B cell (primary cell): ENCODE data around the gene MPP2.

Source experiments
- EZH2 ChIP-seq: IDR thresholded peaks from 2 replicates; pipeline ENCODE4 v1.6.1; 2012; ENCODE audit warnings: borderline replicate concordance, low read depth, mild to moderate bottlenecking, moderate library complexity, low read length; ENCODE audit not compliant: insufficient read depth, poor library complexity, severe bottlenecking
- TF ChIP-seq, protein P1 (sequence below): fragments of 200-600 bp; IDR thresholded peaks from one replicate; pipeline ENCODE4 v1.8.0; 2022; ENCODE audit warnings: antibody characterized with exemption, mild to moderate bottlenecking

GRCh38 chr17:43849116-43849515 is 58.2 kb downstream of the MPP2 start:
- no peak for TF ChIP-seq EZH2
- TF ChIP-seq, protein P1, sequence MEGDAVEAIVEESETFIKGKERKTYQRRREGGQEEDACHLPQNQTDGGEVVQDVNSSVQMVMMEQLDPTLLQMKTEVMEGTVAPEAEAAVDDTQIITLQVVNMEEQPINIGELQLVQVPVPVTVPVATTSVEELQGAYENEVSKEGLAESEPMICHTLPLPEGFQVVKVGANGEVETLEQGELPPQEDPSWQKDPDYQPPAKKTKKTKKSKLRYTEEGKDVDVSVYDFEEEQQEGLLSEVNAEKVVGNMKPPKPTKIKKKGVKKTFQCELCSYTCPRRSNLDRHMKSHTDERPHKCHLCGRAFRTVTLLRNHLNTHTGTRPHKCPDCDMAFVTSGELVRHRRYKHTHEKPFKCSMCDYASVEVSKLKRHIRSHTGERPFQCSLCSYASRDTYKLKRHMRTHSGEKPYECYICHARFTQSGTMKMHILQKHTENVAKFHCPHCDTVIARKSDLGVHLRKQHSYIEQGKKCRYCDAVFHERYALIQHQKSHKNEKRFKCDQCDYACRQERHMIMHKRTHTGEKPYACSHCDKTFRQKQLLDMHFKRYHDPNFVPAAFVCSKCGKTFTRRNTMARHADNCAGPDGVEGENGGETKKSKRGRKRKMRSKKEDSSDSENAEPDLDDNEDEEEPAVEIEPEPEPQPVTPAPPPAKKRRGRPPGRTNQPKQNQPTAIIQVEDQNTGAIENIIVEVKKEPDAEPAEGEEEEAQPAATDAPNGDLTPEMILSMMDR, result no peak
